HG02938 (cell line): Measurements from ENCODE around the gene NCAPG.
A peak's percentile ranks its signal among the peaks of the same experiment; 100 is the strongest.
"Not testable (repeated sequence)": the region's sequence is repeated elsewhere in the genome, so short reads cannot be mapped to it uniquely, and the experiment has no call there.

ENCODE experiments used
- ATAC-seq: cut with Tn5 transposase; IDR thresholded peaks from one replicate; pipeline ENCODE4 v1.9.1; 2021; ENCODE audit warnings: mild to moderate bottlenecking, moderate library complexity; ENCODE audit not compliant: unreplicated experiment

Gene NCAPG

DNA sequence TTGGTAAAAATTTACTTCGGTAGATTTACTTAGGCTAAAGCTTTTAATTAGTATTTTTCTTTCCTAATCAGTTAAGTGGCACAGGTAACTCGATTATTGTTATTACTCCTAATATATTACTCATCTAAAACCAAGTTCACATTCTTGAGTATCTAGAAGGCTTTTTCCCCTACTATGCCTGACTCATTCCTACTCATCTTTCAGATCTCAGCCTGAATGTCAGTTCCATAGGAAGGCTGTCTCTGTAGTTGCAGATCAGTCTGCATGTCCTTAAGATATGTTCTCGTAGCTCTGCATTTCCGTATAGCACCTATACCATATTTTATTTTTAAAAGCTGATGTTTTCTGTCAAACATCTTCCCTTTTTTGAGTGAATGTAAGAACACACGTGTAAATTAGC, 23.5 kb upstream of the NCAPG start:
- no peak for ATAC-seq

DNA sequence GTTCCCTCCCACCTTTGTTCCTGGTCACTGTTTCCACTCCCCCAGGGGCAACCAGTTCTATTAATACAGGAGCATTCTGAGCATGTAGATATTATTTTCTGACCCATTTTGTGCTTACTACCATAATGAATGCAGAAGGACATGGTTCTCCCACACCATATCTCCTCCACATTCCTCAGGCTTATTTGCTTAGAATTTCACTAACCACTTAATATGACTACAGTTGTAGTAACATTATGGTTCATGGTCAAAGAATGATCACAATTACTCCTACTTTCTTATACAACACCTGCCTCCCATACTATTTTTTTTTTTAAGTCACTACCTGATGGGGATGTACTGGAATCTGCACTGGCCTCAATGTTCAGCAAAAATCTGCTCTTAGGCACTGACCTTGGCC, 21.8 kb upstream of the NCAPG start:
- ATAC-seq: no peak

DNA sequence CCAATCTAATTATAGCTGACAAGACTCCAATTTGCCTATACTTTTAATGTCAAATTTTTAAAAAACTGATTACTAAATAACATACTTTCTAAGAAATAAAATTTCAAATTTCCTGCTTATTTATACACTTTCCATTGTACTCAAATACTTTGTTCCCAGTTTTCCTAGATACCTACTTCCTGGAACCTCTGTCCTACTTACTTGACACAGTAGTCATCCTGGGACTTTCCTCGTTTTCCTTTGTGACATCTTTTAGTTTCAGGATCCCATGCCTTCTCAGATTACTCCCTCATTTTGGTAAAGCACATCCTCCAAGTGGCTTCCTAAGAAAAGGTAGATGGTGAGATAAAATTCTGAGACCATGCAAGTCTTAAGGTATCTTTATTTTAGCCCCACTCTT, 16.0 kb upstream of the NCAPG start:
- ATAC-seq: no peak

DNA sequence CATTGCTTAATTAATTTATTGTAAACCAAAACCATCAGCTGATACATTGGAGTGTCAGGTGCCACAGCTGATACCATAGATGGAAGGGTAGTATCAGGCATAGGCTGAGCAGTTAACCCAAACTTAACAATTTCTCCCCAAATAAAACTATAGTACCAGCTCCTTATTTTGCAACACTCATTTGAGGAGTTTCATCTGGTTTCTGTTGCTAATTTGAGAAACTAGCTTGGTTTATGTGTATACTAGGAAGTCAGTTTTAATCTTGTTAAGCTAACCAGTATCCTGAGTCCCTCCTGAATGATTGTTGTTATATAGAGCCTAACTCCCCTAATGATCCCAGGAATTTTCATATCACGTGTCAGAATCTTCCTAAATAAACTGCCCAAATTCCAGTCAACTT, 13.0 kb upstream of the NCAPG start:
- no peak for ATAC-seq

DNA sequence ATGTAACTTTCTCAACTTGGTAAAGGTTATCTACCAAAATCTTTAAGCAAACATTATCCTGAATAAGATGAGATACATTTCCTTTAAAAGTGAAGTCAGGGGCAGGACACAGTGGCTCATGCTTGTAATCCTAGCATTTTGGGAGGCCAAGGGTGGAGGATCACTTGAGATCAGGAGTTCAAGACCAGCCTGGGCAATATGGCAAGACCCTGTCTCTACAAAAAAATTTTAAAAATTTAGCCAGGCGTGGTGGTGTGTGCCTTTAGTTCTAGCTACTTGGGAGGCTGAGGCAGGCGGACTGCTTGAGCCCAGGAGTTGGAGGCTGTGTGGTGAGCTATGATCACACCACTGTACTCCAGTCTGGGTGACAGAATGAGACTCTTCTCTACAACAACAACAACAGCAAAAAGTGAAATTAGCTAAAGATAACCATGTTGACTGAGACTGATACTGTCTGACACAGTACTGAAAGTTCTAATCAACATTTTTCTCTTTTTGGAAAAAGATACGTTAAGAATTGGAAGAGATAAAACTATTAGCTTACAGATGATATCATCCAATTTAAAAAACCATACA, 5.1 kb upstream of the NCAPG start:
- no peak for ATAC-seq

DNA sequence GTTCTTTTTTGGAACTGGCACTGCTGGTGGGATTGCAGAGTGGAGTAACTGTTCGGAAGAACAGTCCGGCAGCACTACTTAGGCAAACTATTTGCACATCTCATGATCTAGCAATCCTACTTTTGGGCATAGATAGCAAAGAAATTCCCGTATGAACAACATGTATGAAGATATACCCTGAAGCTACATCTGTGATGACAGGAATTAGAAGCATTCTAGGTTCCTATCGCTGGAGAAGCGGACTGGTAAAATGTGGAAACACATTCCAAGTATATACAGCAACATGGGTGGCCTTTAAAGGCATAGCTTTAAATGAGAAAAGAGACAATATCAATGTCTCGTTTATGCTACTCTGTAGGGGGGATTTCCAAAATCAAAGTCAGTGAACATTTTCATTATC, 3.3 kb upstream of the NCAPG start:
- no peak for ATAC-seq

DNA sequence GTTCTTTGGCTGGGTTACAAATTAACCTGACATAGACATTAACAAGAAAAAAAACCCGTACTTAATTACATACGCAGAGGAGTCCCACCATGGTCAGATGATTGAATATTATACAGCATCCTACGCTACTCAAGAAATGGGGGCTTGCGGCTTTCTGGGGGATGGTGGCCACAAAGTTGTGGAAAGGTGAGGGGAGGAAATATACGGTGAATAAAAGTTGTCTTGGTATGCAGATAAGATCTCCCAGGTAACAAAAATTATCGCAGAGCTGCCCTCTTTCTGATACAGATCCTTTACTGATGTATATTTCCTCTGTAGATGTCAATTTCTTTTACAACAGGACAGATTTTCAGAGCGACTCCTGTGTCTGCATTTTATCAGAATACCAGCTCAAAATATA, 1.1 kb upstream of the NCAPG start:
- ATAC-seq: no peak

DNA sequence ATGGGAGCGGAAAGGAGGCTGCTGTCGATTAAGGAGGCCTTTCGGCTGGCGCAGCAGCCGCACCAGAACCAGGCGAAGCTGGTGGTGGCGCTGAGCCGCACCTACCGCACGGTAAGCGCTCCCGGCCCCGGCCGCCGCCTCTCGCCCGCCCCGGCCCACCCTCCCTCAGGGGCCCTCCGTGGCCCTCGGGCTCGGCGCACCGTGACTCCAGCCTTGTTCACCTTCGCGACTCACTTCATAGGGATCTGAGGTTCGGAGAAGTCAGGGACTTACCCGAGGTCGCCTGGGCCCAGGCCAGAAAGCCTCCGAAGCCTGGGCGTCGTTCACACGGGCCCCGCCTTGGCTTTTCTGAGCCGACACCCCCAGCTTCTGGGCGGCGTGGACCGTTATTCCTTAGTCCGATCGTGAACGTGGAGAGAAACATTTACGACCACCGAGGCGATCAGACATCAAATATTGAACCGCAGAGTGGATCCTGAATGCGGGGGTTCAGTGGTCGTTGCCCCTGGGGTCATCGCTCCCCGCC, 362 bp downstream of the NCAPG start:
- peak; percentile 24 for ATAC-seq

DNA sequence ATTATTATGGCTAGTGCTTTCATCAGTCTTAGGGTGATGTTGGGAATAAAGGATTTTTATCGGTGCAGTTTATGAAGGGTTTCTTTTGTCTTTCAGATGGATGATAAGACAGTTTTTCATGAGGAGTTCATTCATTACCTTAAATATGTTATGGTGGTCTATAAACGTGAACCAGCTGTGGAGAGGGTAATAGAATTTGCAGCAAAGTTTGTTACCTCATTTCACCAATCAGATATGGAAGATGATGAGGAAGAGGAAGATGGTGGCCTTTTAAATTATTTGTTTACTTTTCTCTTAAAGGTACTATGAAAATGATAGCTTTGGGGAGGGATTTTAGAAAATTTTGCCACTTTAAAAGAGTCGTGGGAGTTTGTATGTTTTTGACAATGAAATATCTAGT, 1.3 kb downstream of the NCAPG start:
- ATAC-seq: no peak

DNA sequence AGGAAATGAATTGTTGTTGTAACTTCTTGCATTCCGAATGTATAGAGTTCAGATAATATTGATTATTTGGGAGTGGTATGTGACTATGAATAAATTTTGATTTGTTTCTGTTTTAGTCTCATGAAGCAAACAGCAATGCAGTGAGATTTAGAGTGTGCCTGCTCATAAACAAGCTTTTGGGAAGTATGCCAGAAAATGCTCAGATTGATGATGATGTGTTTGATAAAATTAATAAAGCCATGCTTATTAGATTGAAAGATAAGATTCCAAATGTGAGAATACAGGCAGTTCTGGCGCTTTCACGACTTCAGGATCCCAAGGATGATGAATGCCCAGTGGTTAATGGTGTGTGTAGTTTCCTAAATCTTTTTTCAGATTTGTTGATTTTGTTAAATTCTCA, 2.0 kb downstream of the NCAPG start:
- no peak for ATAC-seq

DNA sequence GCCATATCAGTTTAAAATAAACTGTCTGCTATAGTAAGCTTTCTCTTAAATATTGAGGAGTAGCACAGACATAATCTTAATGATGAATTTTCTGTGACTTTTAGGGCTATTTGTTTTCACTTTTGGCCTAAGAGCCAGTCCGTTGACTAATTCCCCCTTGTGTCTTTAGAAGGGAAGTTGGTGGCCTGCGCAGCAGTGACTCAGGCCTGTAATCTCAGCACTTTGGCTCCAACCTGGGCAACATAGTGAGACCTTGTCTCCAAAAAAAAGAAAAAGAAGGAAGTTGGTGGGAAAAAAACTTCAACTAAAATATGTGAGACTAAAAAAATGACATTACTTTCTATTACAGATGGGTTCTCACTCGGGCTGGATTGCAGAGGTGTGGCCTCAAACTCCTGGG, 3.4 kb downstream of the NCAPG start:
- ATAC-seq: no peak

DNA sequence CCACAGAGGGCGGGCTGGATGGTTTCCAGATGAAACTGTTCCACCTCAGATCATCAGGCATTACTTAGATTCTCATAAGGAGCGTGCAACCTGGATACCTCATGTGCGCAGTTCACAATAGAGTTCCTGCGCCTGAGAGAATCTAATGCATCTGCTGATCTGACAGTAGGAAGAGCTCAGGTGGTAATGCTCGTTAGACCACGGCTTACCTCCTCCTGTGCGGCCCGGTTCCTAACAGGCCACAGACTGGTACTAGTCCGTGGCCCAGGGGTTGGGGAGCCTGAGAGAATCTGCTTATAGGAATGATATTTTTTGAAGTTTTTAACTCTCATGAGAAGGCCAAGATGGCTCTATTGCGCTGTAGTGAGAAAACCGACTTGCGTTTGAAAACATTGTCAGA, 5.4 kb downstream of the NCAPG start:
- no peak for ATAC-seq

DNA sequence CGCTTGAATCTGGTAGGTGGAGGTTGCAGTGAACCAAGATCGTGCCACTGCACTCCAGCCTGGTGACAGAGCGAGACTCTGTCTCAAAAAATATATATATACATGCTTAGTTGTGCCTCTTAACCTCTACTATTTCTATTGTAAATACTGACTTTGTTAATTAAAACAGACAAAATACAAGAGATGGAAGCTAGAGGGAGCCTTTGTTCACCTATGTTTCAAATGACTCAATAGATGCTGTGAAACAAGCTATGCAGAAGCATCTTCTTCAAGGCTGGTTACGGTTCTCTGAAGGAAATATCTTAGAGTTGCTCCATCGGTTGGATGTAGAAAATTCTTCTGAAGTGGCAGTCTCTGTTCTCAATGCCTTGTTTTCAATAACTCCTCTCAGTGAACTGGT, 6.2 kb downstream of the NCAPG start:
- peak; percentile 88 for ATAC-seq

DNA sequence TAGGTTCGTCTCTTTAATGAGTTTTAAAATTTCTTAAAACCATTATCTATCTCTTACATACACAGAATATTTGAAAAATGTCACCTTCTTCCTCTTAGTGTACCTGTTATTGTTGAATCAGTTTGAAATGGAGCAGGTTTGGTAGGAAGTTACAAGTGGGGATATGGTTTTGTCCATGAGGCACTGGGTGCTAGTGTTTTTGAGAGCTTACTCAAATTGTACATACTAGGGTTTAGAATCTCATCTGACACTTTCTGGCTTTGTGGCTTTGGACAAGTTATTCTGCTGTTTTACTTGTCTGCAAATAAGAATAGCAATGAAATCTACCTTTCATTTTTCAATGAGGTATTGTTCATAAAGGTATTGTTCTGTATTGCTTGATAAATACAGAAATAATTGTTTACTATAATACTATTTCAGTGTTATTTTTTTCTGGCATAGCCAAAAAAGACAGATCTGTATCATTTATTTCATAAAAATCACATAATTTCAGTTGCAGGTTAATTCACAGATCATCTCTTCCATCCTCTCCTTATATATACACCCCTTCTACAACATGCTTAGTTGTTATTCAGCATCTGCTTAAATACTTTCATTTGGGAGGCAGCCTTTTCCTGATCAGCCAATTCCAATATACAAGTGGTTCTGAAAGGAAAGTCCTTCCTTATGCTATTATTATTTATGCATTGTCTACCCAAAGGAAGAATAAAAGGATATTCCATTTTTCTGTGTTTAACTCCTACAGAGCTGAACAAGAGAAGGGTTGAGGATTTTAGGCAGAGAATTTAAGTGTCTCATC, 13.3 kb downstream of the NCAPG start:
- no peak for ATAC-seq

DNA sequence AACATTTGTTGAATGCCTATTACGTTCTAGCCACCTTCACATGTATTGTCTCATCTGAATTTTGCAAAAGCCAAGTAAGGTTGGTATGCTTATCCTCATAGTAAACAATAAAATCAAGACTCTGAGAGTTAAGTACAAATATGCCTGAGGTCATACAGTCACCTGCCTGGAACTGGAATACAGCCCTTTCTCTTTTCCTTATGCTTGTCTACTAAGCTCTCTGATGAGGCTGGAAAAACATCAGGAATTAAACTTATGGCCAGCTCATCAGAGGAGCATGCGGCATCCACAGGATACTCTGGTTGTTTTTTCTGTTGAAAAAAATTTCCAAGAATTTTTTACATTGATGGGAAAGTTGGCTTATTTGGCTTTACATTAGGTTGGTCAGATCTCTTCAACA, 35.5 kb downstream of the NCAPG start:
- no peak for ATAC-seq

DNA sequence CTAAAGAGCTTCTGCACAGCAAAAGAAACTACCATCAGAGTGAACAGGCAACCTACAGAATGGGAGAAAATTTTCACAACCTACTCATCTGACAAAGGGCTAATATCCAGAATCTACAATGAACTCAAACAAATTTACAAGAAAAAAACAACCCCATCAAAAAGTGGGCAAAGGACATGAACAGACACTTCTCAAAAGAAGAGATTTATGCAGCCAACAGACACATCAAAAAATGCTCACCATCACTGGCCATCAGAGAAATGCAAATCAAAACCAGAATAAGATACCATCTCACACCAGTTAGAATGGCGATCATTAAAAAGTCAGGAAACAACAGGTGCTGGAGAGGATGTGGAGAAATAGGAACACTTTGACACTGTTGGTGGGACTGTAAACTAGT, 39.5 kb downstream of the NCAPG start:
- ATAC-seq: not testable (repeated sequence)

DNA sequence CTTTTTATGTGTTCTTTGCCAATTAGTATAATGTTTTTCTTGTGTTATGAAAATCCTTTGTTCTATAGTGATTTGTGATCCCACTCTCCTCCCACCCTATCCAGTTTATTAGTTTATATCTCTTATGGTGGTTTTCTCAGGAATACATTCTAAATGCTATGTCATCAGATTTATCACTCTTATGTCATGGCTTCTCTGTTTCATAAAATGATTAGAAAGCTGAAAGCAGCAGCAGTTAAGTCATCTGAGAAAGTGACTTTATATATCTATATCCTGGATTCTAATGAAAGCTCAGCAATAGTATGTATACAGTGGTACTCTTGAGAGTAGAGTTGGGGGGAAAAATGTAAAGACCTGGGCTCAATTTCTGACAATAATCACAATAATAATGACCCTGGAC, 41.2 kb downstream of the NCAPG start:
- no peak for ATAC-seq

DNA sequence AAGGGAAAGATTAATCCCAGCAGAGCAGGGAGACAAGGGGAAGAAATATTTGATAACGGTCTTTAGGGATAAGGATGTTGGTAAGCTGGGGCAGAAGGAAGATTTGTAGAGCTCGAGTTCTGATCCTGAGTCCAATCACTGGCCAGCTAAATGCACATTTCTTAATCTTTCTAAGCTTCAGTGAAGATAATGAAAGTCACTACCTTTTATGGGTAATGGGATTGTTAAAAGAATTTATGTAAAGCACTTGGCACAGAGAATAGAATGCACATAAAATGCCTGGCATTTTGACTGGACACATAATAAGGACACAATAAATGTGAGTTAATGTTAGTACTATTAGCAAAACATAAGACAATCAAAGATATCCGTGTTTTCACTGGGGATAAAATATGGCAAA, 43.3 kb downstream of the NCAPG start:
- no peak for ATAC-seq

DNA sequence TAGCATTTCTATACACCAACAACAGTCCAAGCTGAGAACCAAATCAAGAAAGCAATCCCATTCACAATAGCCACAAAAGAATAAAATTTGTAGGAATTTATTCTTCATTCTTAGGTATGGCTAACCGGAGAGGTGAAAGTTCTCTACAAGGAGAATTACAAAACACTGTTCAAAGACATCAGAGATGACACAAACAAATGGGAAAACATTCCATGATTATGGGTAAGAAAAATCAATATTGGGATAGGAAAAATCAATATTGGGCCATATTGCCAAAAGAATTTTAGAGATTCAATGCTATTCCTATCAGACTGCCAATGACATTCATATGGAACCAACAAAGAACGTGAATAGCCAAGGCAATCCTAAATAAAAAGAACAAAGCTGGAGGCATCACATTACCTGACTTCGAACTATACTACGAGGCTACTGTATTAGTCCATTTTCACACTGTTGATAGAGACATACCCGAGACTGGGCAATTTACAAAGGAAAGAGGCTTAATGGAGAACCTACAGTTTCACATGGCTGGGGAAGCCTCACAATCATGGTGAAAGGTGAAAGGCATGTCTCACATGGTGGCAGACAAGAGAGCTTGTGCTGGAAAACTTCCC, 49.1 kb downstream of the NCAPG start:
- ATAC-seq: no peak

DNA sequence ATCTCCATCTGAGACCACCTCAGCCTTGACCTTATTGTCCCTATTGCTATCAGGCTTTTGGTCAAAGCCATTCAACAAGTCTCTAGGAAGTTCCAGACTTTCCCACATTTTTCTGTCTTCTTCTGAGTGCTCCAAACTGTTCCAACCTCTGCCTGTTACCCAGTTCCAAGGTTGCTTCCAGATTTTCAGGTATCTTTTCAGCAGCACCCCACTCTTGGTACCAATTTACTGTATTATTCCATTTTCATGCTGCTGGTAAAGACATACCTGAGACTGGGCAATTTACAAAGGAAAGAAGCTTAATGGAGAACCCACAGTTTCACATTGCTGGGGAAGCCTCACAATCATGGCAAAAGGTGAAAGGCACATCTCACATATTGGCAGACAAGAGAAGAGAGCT, 51.1 kb downstream of the NCAPG start:
- not testable (repeated sequence) for ATAC-seq

DNA sequence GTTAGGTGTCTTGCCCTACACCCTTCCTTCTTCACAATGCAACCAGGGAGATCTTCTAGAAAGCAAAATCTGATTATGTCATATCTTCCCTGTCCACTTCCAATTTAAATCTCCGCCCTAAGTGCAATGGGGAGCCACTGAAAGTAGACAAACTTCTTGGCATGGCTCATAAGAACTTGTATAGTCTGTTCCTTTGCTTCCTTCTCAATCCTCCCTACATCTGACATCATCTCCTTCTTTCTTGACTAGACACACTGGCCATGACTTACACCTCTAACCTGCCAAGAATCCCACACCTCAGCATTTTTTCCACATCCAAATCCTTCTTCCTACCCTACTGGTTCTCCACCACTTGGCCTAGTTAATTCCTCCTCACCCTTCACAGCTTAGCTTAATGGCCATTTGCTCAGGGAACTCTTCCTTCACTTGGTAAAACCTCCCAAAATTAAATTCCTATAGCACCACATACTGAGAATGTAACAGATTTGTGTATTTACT, 55.1 kb downstream of the NCAPG start:
- ATAC-seq: no peak

DNA sequence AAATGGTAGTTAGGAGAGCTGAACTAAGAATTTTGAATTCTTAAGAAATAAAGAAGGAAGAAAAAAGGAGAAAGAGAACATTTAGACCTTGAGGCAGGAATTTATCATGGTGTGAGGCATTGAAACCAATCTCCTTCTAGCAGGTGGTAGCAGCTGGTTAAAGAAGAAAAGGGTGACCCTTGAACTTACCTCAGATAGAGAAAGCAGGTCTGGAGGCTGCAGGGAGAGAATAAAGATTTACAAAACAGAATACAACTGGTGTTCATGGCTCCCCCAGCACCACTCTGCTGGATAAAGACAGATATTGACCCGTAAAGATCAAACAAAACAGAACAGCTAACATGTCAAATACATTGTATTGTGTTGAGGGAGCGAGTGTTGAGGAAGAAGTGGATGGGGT, 56.0 kb downstream of the NCAPG start:
- no peak for ATAC-seq
